GM12801 (cell line): ENCODE data around the gene RABEP1.

ENCODE experiments used
- TF ChIP-seq, protein P1 (sequence below): IDR thresholded peaks from one replicate; pipeline ENCODE4 v1.5.1; 2011; ENCODE audit warnings: control low read depth; ENCODE audit not compliant: insufficient read length; ENCODE audit errors: extremely low read depth

The RABEP1 gene

DNA sequence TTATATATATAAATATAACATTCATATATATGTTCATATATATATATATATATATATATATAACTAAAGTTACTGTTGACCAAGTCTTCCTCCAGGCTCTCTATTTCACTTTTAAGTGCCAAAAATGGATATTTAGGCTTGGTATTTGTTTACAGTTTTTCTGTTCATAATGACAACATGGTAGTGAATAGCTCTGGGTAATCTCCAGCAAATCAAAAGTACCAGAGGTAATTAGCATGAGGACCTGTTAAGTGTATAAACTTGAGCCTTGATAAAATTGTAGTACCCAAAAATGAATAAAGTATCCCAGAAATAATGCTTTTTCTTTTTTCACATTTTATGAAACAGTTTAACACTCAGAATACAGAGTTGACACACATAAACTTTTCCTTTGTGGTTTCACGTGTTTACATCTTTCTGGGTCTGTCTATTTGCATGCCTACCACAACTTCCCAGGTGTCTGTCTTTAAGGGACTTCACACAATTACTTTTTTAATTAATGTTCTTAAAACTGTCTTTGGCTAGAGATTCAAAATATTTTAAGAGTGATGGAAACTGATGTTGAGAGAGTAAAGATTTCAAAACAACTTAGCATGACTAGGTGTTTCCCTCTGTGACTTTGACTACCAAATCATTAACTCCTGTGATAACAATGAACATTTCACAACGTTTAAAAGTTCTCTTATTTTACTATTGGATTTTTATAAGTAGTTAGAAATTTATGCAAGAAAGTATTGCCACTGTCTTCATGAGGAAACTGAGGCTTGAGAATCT, 47.9 kb downstream of the RABEP1 start:
- TF ChIP-seq, protein P1, sequence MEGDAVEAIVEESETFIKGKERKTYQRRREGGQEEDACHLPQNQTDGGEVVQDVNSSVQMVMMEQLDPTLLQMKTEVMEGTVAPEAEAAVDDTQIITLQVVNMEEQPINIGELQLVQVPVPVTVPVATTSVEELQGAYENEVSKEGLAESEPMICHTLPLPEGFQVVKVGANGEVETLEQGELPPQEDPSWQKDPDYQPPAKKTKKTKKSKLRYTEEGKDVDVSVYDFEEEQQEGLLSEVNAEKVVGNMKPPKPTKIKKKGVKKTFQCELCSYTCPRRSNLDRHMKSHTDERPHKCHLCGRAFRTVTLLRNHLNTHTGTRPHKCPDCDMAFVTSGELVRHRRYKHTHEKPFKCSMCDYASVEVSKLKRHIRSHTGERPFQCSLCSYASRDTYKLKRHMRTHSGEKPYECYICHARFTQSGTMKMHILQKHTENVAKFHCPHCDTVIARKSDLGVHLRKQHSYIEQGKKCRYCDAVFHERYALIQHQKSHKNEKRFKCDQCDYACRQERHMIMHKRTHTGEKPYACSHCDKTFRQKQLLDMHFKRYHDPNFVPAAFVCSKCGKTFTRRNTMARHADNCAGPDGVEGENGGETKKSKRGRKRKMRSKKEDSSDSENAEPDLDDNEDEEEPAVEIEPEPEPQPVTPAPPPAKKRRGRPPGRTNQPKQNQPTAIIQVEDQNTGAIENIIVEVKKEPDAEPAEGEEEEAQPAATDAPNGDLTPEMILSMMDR = no peak

DNA sequence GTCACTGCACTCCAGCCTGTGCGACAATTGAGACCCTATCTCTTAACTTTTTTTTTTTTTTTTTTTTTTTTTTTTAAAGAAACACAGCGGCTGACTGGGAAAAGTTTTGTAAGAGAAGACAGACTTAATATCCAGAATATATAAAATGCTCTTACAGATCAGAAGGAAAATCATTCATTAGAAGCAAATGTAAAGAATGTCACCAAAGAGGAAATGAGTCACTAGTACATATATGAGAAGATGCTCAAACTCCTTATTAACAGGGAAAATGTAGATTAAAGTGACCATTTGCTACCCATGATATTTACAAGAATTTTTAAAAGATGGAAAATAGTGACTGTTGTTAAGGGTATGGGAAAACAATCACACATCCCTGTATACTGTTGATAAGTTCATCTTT, 48.9 kb downstream of the RABEP1 start:
- TF ChIP-seq, protein P1 = no peak

DNA sequence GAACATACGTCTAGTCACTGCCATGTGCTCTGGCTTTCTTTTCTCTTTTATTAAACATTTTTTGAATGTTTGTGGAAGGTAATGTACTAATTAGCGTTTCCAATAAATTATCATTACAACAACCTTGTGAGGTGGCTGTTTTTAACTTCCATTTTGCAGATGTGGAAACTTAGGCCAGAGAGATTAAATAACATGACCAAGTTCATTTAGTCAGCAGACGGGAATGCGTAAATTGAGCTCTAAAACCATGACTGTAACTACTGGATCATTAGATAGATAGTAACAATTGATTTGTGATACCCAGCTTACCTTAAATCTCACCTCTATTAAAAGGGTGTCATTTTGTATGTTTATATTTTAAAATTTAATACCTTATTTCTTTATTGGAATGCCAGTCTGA, 49.4 kb downstream of the RABEP1 start:
- TF ChIP-seq, protein P1 = no peak

DNA sequence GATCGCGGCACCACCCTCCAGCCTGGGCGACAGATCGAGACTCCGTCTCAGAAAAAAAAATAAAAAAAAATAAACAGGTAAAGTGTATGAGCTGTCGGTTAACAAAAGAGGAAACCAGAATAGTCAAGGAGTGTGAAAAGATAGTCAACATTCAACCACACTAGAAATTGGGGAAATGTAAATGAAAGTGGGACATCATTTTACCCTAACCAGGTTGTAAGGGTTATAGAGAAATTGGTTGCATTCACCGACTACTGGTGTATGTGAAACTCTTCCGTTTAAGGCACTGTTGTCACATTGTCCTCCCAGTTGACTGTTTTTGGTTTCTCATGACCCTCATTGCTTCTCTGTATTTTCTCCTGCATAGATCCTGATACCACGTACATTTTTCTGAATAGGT, 62.8 kb downstream of the RABEP1 start:
- TF ChIP-seq, protein P1 = no peak

DNA sequence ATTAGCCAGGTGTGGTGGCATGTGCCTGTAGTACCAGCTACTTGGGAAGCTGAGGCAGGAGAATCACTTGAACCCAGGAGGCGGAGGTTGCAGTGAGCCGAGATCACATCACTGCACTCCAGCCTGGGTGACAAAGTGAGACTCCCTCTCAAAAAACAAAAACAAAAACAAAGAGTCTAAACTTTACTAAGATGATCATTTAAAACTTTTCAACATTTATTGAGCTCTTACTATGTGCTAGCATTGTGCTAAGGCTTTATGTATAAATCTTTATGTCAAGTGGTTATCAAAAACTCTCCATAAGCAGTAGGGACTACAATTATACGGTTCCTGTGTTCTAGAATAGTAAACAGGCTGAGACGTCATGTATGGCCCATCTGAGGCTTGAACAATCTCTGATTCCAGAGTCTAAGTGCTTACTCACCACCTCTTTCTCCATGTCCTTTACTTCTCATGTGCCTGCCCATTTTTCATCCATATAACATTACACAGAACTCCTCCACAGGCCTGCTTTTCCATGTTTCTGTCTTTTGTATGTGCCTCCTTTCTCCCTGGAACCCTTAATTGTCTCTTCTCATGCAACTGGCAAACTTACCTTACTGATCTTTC, 70.7 kb downstream of the RABEP1 start:
- TF ChIP-seq, protein P1 = no peak

DNA sequence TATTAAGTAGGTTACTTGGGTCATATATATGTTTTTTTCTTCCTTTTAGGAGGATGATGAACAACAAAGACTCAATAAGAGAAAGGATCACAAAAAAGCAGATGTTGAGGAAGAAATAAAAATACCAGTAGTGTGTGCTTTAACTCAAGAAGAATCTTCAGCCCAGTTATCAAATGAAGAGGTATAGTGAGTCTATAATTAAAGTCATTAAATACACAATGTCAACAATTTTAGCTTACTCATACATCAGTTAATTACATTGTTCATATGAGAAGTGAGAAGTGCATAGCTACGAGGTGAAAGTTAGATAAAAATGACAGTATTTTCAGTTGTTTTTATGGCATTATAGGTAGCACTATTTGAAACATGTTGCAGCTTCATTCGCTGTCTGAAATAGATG, 72.2 kb downstream of the RABEP1 start:
- TF ChIP-seq, protein P1 = no peak

DNA sequence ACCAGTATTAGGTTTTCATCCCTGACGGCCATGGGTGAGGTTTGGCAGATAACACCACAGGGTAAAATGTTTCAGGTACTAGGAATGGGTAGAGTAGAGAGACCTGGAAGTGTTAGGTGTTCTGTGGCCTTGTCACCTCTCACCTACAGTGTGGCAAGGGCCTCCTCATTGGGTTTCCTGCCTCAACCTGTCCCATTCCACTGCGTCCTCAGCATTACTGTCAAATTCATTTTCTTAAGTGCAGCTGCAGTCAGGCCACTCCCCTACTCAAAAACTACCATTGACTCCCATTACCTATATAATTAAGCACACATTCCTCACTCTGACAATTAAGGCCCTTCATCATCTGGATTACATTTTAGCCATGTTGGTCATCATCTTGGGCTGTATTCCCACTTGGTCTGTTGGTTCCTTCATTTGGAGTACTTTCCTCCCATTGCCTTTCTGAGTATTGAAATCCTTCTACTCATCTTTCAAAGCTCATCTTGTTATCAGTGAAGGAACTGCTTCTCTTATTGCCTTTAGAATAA, 72.9 kb downstream of the RABEP1 start:
- TF ChIP-seq, protein P1 = no peak
